IMR-90 (cell line): ENCODE results near the gene FAF2. TPM values are rescaled to one million over a fixed set of nuclear protein-coding genes. Genes with fewer than 3 reads are reported as not detected.
A peak's percentile ranks its signal among the peaks of the same experiment; 100 is the strongest.

Experiments
- ATAC-seq: fragments of 200-7000 bp; cut with Tn5 transposase; 2 replicates; pipeline ENCODE4 v1.9.1; 2020; ENCODE audit warnings: low read depth, mild to moderate bottlenecking, moderate library complexity
- BruUV-seq: library from RNA; stranded (reverse); fragments of 400-500 nt; replicated peaks from 2 replicates; lab custom pipeline; 2021; lab: Mats Ljungman, UMichigan
- CTCF ChIA-PET: fragments of 300-600 bp; formaldehyde crosslinking; extraction: SDS; loops from one replicate; lab custom pipeline; 2021; ENCODE audit warnings: antibody characterized with exemption; lab: Yijun Ruan, JAX
- POLR2A ChIA-PET: fragments of 300-600 bp; sonication (Branson Sonifier 250); formaldehyde crosslinking; loops from one replicate; lab custom pipeline; 2022; ENCODE audit warnings: antibody characterized with exemption; ENCODE audit not compliant: unreplicated experiment; lab: Charles Lee
- DNase-seq: peaks from one replicate; pipeline ENCODE4 v3.0.0; 2013
- H2AFZ ChIP-seq: replicated peaks from 2 replicates; pipeline ENCODE3; 2013; ENCODE audit warnings: low read length, mild to moderate bottlenecking; ENCODE audit not compliant: poor library complexity
- H2AK5ac ChIP-seq: 2 replicates; pipeline ENCODE4 v1.6.1; 2013; ENCODE audit warnings: low read depth, low read length, inconsistent platforms
- H2AK9ac ChIP-seq: replicated peaks from 2 replicates; pipeline ENCODE3; 2013; ENCODE audit warnings: mild to moderate bottlenecking, low read depth, low read length, moderate library complexity; ENCODE audit not compliant: poor library complexity
- H2BK120ac ChIP-seq: 2 replicates; pipeline ENCODE4 v1.6.1; 2013; ENCODE audit warnings: low read depth, low read length, inconsistent platforms
- H2BK15ac ChIP-seq: 3 replicates; pipeline ENCODE4 v1.6.1; 2013; ENCODE audit warnings: low read depth, low read length, inconsistent platforms
- H2BK20ac ChIP-seq: 2 replicates; pipeline ENCODE4 v1.6.1; 2013; ENCODE audit warnings: low read depth, mild to moderate bottlenecking, inconsistent platforms, low read length, moderate library complexity
- H2BK5ac ChIP-seq: 2 replicates; pipeline ENCODE4 v1.6.1; 2013; ENCODE audit warnings: mild to moderate bottlenecking, low read depth, low read length, inconsistent platforms; ENCODE audit not compliant: poor library complexity, severe bottlenecking
- H3K14ac ChIP-seq: replicated peaks from 2 replicates; pipeline ENCODE4 v1.6.1; 2013; ENCODE audit warnings: low read depth, low read length, inconsistent platforms
- H3K18ac ChIP-seq: 2 replicates; pipeline ENCODE4 v1.6.1; 2013; ENCODE audit warnings: low read depth, low read length, control low read depth
- H3K23ac ChIP-seq: 2 replicates; pipeline ENCODE4 v1.6.1; 2013; ENCODE audit warnings: low read depth, low read length, inconsistent platforms
- H3K27ac ChIP-seq: 2 replicates; pipeline ENCODE4 v1.5.1; 2013; ENCODE audit warnings: mild to moderate bottlenecking, control low read depth, low read length; ENCODE audit not compliant: insufficient read depth
- H3K27me3 ChIP-seq: 2 replicates; pipeline ENCODE4 v1.6.1; 2013; ENCODE audit warnings: low read length; ENCODE audit not compliant: control insufficient read depth, insufficient read depth
- H3K36me3 ChIP-seq: 2 replicates; pipeline ENCODE4 v1.6.1; 2013; ENCODE audit warnings: low read length, mixed read lengths; ENCODE audit not compliant: control insufficient read depth, insufficient read depth
- H3K4ac ChIP-seq: 2 replicates; pipeline ENCODE4 v1.6.1; 2013; ENCODE audit warnings: low read depth, low read length, inconsistent platforms
- H3K4me1 ChIP-seq: 2 replicates; pipeline ENCODE4 v1.6.1; 2013; ENCODE audit warnings: low read length, mixed read lengths; ENCODE audit not compliant: control insufficient read depth, insufficient read depth
- H3K4me2 ChIP-seq: 2 replicates; pipeline ENCODE4 v1.6.1; 2013; ENCODE audit warnings: low read depth, mild to moderate bottlenecking, control low read depth, low read length, moderate library complexity
- H3K4me3 ChIP-seq: 2 replicates; pipeline ENCODE4 v1.5.1; 2013; ENCODE audit warnings: low read depth, mild to moderate bottlenecking, control low read depth, low read length, moderate library complexity; ENCODE audit not compliant: insufficient read depth
- H3K56ac ChIP-seq: 2 replicates; pipeline ENCODE4 v1.6.1; 2013; ENCODE audit warnings: low read length, inconsistent platforms; ENCODE audit not compliant: insufficient read depth; ENCODE audit errors: extremely low read depth
- H3K79me1 ChIP-seq, 2 experiments: 2 replicates each; pipeline ENCODE4 v1.6.1; 2013; ENCODE audit warnings: low read length in 2 of 2, inconsistent platforms in 1 of 2, low read depth in 1 of 2
- H3K9ac ChIP-seq: 2 replicates; pipeline ENCODE4 v1.6.1; 2013; ENCODE audit warnings: low read depth, low read length, control low read depth
- H3K9me1 ChIP-seq: 2 replicates; pipeline ENCODE4 v1.6.1; 2013; ENCODE audit warnings: low read length, inconsistent platforms; ENCODE audit not compliant: insufficient read depth
- H3K9me3 ChIP-seq: 2 replicates; pipeline ENCODE4 v1.6.1; 2013; ENCODE audit warnings: low read length; ENCODE audit not compliant: control insufficient read depth, insufficient read depth
- H4K20me1 ChIP-seq: 2 replicates; pipeline ENCODE4 v1.6.1; 2013; ENCODE audit warnings: low read length, inconsistent platforms; ENCODE audit not compliant: insufficient read depth
- H4K5ac ChIP-seq: 2 replicates; pipeline ENCODE4 v1.6.1; 2013; ENCODE audit warnings: mild to moderate bottlenecking, low read depth, low read length, control low read depth
- H4K8ac ChIP-seq, 2 experiments: 2 replicates each; pipeline ENCODE4 v1.6.1; 2013; ENCODE audit warnings: low read depth in 2 of 2, low read length in 2 of 2, control low read depth in 1 of 2, inconsistent platforms in 1 of 2
- H4K91ac ChIP-seq: 2 replicates; pipeline ENCODE4 v1.6.1; 2013; ENCODE audit warnings: low read depth, low read length, inconsistent platforms; ENCODE audit not compliant: insufficient read depth
- BHLHE40 ChIP-seq: fragments of 150-350 bp; IDR thresholded peaks from 2 replicates; pipeline ENCODE4 v1.6.1; 2016; ENCODE audit warnings: mild to moderate bottlenecking, low read depth, low read length
- CEBPB ChIP-seq: IDR thresholded peaks from 2 replicates; pipeline ENCODE4 v1.6.1; 2012; ENCODE audit warnings: low read depth, low read length, improper control_type of control experiment
- CHD1 ChIP-seq: IDR thresholded peaks from 2 replicates; pipeline ENCODE4 v1.6.1; 2012; ENCODE audit warnings: low read depth, low read length, improper control_type of control experiment
- FOS ChIP-seq: fragments of 150-350 bp; IDR thresholded peaks from 2 replicates; pipeline ENCODE4 v1.6.1; 2016; ENCODE audit warnings: low read depth, low read length
- MAZ ChIP-seq: IDR thresholded peaks from 2 replicates; pipeline ENCODE4 v1.6.1; 2012; ENCODE audit warnings: low read depth, mild to moderate bottlenecking, low read length, improper control_type of control experiment, moderate library complexity, borderline replicate concordance
- MXI1 ChIP-seq: IDR thresholded peaks from 2 replicates; pipeline ENCODE4 v1.6.1; 2012; ENCODE audit warnings: low read depth, mild to moderate bottlenecking, low read length, moderate library complexity, borderline replicate concordance
- POLR2A ChIP-seq: IDR thresholded peaks from 2 replicates; pipeline ENCODE4 v1.6.1; 2012; ENCODE audit warnings: mild to moderate bottlenecking, low read depth, low read length
- SMC3 ChIP-seq: fragments of 150-350 bp; IDR thresholded peaks from 2 replicates; pipeline ENCODE4 v1.6.1; 2016; ENCODE audit warnings: low read depth, mild to moderate bottlenecking, antibody characterized with exemption, low read length, moderate library complexity
- WGBS, 2 experiments: methylation state at CpG; one replicate each; pipeline versions ENCODE4 v1.1.5 to v1.1.7; 2013; ENCODE audit warnings: missing lambda C conversion rate in 2 of 2; ENCODE audit not compliant: insufficient read length in 1 of 2; ENCODE audit errors: extremely low coverage in 2 of 2; 5-methylcytosine and 5-hydroxymethylcytosine counted together
- dilution Hi-C: fragments of 300-500 bp; cut with HindIII; formaldehyde crosslinking; loops from one replicate; pipeline ENCODE4 v1.14.3; 2018; ENCODE audit warnings: low sequenced_read_pairs; ENCODE audit not compliant: unreplicated experiment
- in situ Hi-C: fragments of 300-500 bp; cut with MboI; formaldehyde crosslinking; loops from 3 replicates; pipeline ENCODE4 v1.14.3; 2019; ENCODE audit warnings: low sequenced_read_pairs, inconsistent platforms, mixed read lengths
- intact Hi-C: fragments of 100-400 bp; cut with micrococcal nuclease; formaldehyde crosslinking; loops from 2 replicates; pipeline ENCODE4 v1.10.0; 2022
- polyA plus RNA-seq, 3 experiments: library from polyadenylated mRNA; depleted of rRNA; stranded (reverse); fragments of >200 nt; gene quantifications; 2 replicates each; pipeline ENCODE4 v1.2.3, GENCODE V29; 2012; ENCODE audit warnings: low replicate concordance in 1 of 3
- total RNA-seq: library from RNA; depleted of rRNA; stranded (reverse); fragments of >200 nt; gene quantifications from 2 replicates; pipeline ENCODE4 v1.2.3, GENCODE V29; 2012
- TF ChIP-seq, protein P1 (sequence below): fragments of 150-350 bp; IDR thresholded peaks from 2 replicates; pipeline ENCODE4 v1.6.1; 2017; ENCODE audit warnings: mild to moderate bottlenecking, antibody characterized with exemption, low read length, low read depth
- TF ChIP-seq, protein P2 (sequence below): conservative IDR thresholded peaks from 2 replicates; pipeline ENCODE4 v1.5.1; 2012; ENCODE audit warnings: mild to moderate bottlenecking, low read depth, low read length, improper control_type of control experiment

The FAF2 gene
- total and polyA plus RNA-seq, 2 of the 4 experiments (the other 2 are of a cell fraction): 32.9 to 47.0 TPM

DNA sequence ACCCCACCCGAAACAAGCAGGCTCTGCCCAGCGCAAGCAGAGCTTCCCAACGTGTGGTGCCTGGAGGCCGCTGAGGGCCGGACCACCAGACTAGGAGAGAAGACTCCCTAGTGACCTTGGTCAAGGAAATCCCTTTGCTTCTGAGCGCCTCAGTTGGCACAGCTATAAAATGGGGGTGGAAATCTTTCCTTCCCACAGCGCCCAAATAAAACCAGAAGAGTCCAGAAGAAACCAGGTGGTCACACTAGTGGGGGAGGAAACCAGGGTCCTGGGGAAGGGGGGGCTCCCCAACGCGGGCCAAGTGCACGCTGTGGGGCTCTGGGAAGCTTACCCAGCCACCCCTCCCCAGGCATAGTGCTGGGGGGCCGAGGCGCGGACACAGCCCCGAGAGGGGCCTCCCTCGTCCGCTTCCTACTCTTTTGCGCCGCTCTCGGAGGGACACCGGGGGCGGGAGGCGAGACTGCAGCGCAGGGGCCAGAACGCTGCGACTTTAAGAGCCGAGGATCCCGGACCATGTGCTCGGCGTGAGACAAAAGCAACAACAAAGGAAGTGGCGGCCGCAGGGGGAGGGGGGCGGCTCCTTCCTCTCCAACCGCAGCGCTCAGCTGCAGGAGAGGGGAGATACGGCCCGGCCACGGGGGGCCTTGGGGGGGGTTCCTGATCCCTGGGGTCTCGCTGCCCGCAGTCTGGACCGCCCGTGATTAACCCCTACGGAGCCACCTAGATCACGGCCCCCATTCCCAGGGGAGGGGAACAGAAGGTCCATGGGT is 88.1 kb downstream of the FAF2 start:
- Histone ChIP-seq H3K27me3 (no peaks in the 10 kb centered on the region), H4K8ac (peak overlapping the region; percentile 34 to 66; a peak in 2 of 4 replicates), H2BK20ac (no peak overlapping the region), H3K14ac (peak overlapping the region; percentile 57; the same call in 1 of the 2 replicates), H3K9me1 (peaks cover 15% of the 10 kb centered on the region; the same call in 1 of the 2 replicates), H3K4me3 (peak overlapping the region; percentile 69), H3K23ac (peak overlapping the region; percentile 48; the same call in 1 of the 2 replicates), H3K56ac (peak overlapping the region; percentile 68; the same call in 1 of the 2 replicates), H3K36me3 (peaks cover 7% of the 10 kb centered on the region), H3K4me2 (peak overlapping the region; percentile 76), H2BK15ac (no peak overlapping the region), H4K91ac (peak overlapping the region; percentile 66), H4K20me1 (peaks cover 28% of the 10 kb centered on the region), H2BK120ac (peak overlapping the region; percentile 38; the same call in 1 of the 2 replicates), H3K4me1 (peaks cover 24% of the 10 kb centered on the region), H3K18ac (peak overlapping the region; percentile 8; the same call in 1 of the 2 replicates), H2BK5ac (peak overlapping the region; percentile 75), H2AFZ (peak overlapping the region; percentile 97), H3K9ac (peak overlapping the region; percentile 74), H3K9me3 (no peaks in the 10 kb centered on the region), H2AK9ac (peak overlapping the region; percentile 99), H3K79me1 (peaks cover 23 to 44% of the 10 kb centered on the region in 2 experiments), H3K4ac (peak overlapping the region; percentile 74), H3K27ac (peak overlapping the region; percentile 85), H4K5ac (peak overlapping the region; percentile 3; the same call in 1 of the 2 replicates), H2AK5ac (peak overlapping the region; percentile 54; the same call in 1 of the 2 replicates)
- ATAC-seq (peak; percentile 18), DNase-seq (peak; percentile 74)
- CTCF ChIA-PET: no interaction called here
- BruUV-seq: no TSS peak
- POLR2A ChIA-PET: no interaction called here
- 0% methylated on average over 2 of the region's 43 CpGs; no CpG with 5 or more reads in 1 of the 2 experiments for WGBS, 2 experiments
- dilution Hi-C loops: no loop called here
- intact Hi-C loops: loop anchor here (2.0 kb wide), 3 partner anchors 78 to 120 kb away; partner anchors contain the start of genes CLTB and FAF2
- in situ Hi-C loops: no loop called here
- TF ChIP-seq FOS (no peak), POLR2A (no peak; the same call in 1 of the 2 replicates), MXI1 (peak; percentile 98), CEBPB (no peak), SMC3 (no peak), CHD1 (no peak), MAZ (peak; percentile 60; the same call in 1 of the 2 replicates), BHLHE40 (peak; percentile 8; the same call in 1 of the 2 replicates)
- TF ChIP-seq, protein P1, sequence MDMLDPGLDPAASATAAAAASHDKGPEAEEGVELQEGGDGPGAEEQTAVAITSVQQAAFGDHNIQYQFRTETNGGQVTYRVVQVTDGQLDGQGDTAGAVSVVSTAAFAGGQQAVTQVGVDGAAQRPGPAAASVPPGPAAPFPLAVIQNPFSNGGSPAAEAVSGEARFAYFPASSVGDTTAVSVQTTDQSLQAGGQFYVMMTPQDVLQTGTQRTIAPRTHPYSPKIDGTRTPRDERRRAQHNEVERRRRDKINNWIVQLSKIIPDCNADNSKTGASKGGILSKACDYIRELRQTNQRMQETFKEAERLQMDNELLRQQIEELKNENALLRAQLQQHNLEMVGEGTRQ: no peak
- TF ChIP-seq, protein P2, sequence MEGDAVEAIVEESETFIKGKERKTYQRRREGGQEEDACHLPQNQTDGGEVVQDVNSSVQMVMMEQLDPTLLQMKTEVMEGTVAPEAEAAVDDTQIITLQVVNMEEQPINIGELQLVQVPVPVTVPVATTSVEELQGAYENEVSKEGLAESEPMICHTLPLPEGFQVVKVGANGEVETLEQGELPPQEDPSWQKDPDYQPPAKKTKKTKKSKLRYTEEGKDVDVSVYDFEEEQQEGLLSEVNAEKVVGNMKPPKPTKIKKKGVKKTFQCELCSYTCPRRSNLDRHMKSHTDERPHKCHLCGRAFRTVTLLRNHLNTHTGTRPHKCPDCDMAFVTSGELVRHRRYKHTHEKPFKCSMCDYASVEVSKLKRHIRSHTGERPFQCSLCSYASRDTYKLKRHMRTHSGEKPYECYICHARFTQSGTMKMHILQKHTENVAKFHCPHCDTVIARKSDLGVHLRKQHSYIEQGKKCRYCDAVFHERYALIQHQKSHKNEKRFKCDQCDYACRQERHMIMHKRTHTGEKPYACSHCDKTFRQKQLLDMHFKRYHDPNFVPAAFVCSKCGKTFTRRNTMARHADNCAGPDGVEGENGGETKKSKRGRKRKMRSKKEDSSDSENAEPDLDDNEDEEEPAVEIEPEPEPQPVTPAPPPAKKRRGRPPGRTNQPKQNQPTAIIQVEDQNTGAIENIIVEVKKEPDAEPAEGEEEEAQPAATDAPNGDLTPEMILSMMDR: no peak
